ENCODE data around the gene IRF5.

The IRF5 gene

GRCh38 chr7:128934361-128935341 lies 3.1 kb upstream of the IRF5 start:
- CTCF ChIA-PET: interaction anchor here (0.5 kb wide), 1 partner anchor 157 kb away, joined by 3 read pairs; no protein-coding TSS in a partner anchor
- POLR2A ChIA-PET: no interaction called here
- no peak for TF ChIP-seq FOXM1 (IDR thresholded peaks at IDR 0.05; ENCODE audit: borderline replicate concordance)
- TF ChIP-seq SUZ12 (IDR thresholded peaks at IDR 0.05): no peak
- TF ChIP-seq FOXK2 (IDR thresholded peaks at IDR 0.05): no peak
- no peak for TF ChIP-seq BHLHE40 (IDR thresholded peaks at IDR 0.05; ENCODE audit: borderline replicate concordance)
- DNase-seq (ENCODE audit: extremely low spot score): no peak

- CTCF ChIA-PET: interaction anchor here (0.5 kb wide), 1 partner anchor 156 kb away, joined by 3 read pairs; no protein-coding TSS in a partner anchor
These were observed 2.4 kb upstream of the IRF5 start for GRCh38 chr7:128935342-128935730.

GRCh38 chr7:128936798-128937197 lies 929 bp upstream of the IRF5 start:
- DNase-seq (ENCODE audit: extremely low spot score): no peak
- TF ChIP-seq L3MBTL2 (conservative IDR thresholded peaks at IDR 0.05) (no peak), BHLHE40 (IDR thresholded peaks at IDR 0.05; ENCODE audit: borderline replicate concordance) (no peak), TARDBP (IDR thresholded peaks at IDR 0.05) (no peak), CTBP1 (IDR thresholded peaks at IDR 0.05; ENCODE audit: borderline replicate concordance) (no peak), NFRKB (IDR thresholded peaks at IDR 0.05) (no peak), SUZ12 (IDR thresholded peaks at IDR 0.05) (no peak), SP1 (IDR thresholded peaks at IDR 0.05) (no peak), ELF4 (IDR thresholded peaks at IDR 0.05) (no peak), FOXK2 (IDR thresholded peaks at IDR 0.05) (no peak), ZNF384 (IDR thresholded peaks at IDR 0.05) (no peak), FOXM1 (IDR thresholded peaks at IDR 0.05; ENCODE audit: borderline replicate concordance) (no peak), FOXA1 (IDR thresholded peaks at IDR 0.05) (no peak)
- ChIA-PET CTCF (no interaction called here), POLR2A (no interaction called here)

More at GRCh38 chr7:128935342-128935730, 2.4 kb upstream of the IRF5 start:
- no peak for DNase-seq (ENCODE audit: extremely low spot score)
- TF ChIP-seq ELF4 (IDR thresholded peaks at IDR 0.05): no peak
- TF ChIP-seq CTBP1 (IDR thresholded peaks at IDR 0.05; ENCODE audit: borderline replicate concordance): no peak
- TF ChIP-seq SP1 (IDR thresholded peaks at IDR 0.05): no peak
- TF ChIP-seq PKNOX1 (IDR thresholded peaks at IDR 0.05): no peak
- TF ChIP-seq FOXK2 (IDR thresholded peaks at IDR 0.05): no peak
- TF ChIP-seq NFRKB (IDR thresholded peaks at IDR 0.05): no peak
- no peak for TF ChIP-seq ARNT (IDR thresholded peaks at IDR 0.05)
- POLR2A ChIA-PET: no interaction called here

- ChIA-PET CTCF (no interaction called here), POLR2A (no interaction called here)
- no peak for DNase-seq (ENCODE audit: extremely low spot score)
These were observed 468 bp upstream of the IRF5 start for GRCh38 chr7:128937271-128937646.

GRCh38 chr7:128938544-128939074 lies 882 bp downstream of the IRF5 start:
- TF ChIP-seq ELF4 (IDR thresholded peaks at IDR 0.05): no peak
- TF ChIP-seq SP1 (IDR thresholded peaks at IDR 0.05): no peak
- no peak for TF ChIP-seq NFRKB (IDR thresholded peaks at IDR 0.05)
- TF ChIP-seq SUZ12 (IDR thresholded peaks at IDR 0.05): no peak
- TF ChIP-seq ZNF384 (IDR thresholded peaks at IDR 0.05): no peak
- TF ChIP-seq FOXM1 (IDR thresholded peaks at IDR 0.05; ENCODE audit: borderline replicate concordance): no peak
- no peak for TF ChIP-seq FOXA1 (IDR thresholded peaks at IDR 0.05)
- no peak for TF ChIP-seq L3MBTL2 (conservative IDR thresholded peaks at IDR 0.05)
- TF ChIP-seq FOXK2 (IDR thresholded peaks at IDR 0.05): no peak
- no peak for TF ChIP-seq CTBP1 (IDR thresholded peaks at IDR 0.05; ENCODE audit: borderline replicate concordance)
- TF ChIP-seq BHLHE40 (IDR thresholded peaks at IDR 0.05; ENCODE audit: borderline replicate concordance): no peak
- TF ChIP-seq HDGF (IDR thresholded peaks at IDR 0.05; ENCODE audit: borderline replicate concordance): no peak
- TF ChIP-seq PKNOX1 (IDR thresholded peaks at IDR 0.05): no peak
- no peak for TF ChIP-seq LEF1 (IDR thresholded peaks at IDR 0.05; ENCODE audit: borderline replicate concordance)
- no peak for TF ChIP-seq ARNT (IDR thresholded peaks at IDR 0.05)
- no peak for TF ChIP-seq TARDBP (IDR thresholded peaks at IDR 0.05)
- ChIA-PET POLR2A (no interaction called here), CTCF (no interaction called here)
- DNase-seq (ENCODE audit: extremely low spot score): no peak

More at GRCh38 chr7:128937271-128937646, 468 bp upstream of the IRF5 start:
- TF ChIP-seq ZNF384 (IDR thresholded peaks at IDR 0.05) (no peak), TARDBP (IDR thresholded peaks at IDR 0.05) (no peak), ELF4 (IDR thresholded peaks at IDR 0.05) (no peak), FOXK2 (IDR thresholded peaks at IDR 0.05) (no peak), L3MBTL2 (conservative IDR thresholded peaks at IDR 0.05) (no peak), NFRKB (IDR thresholded peaks at IDR 0.05) (no peak), HDGF (IDR thresholded peaks at IDR 0.05; ENCODE audit: borderline replicate concordance) (no peak), SP1 (IDR thresholded peaks at IDR 0.05) (no peak), LEF1 (IDR thresholded peaks at IDR 0.05; ENCODE audit: borderline replicate concordance) (no peak), PKNOX1 (IDR thresholded peaks at IDR 0.05) (no peak), FOXM1 (IDR thresholded peaks at IDR 0.05; ENCODE audit: borderline replicate concordance) (no peak), SUZ12 (IDR thresholded peaks at IDR 0.05) (no peak), ARNT (IDR thresholded peaks at IDR 0.05) (no peak), FOXA1 (IDR thresholded peaks at IDR 0.05) (no peak), BHLHE40 (IDR thresholded peaks at IDR 0.05; ENCODE audit: borderline replicate concordance) (no peak), CTBP1 (IDR thresholded peaks at IDR 0.05; ENCODE audit: borderline replicate concordance) (no peak)
